Measurements from ENCODE around the gene NSG1. TPM values are rescaled to one million over a fixed set of nuclear protein-coding genes. Genes with fewer than 3 reads are reported as not detected.

Gene NSG1
- total RNA-seq, 4 donors from 2014 or later = 0.13 TPM; not detected in 3

DNA sequence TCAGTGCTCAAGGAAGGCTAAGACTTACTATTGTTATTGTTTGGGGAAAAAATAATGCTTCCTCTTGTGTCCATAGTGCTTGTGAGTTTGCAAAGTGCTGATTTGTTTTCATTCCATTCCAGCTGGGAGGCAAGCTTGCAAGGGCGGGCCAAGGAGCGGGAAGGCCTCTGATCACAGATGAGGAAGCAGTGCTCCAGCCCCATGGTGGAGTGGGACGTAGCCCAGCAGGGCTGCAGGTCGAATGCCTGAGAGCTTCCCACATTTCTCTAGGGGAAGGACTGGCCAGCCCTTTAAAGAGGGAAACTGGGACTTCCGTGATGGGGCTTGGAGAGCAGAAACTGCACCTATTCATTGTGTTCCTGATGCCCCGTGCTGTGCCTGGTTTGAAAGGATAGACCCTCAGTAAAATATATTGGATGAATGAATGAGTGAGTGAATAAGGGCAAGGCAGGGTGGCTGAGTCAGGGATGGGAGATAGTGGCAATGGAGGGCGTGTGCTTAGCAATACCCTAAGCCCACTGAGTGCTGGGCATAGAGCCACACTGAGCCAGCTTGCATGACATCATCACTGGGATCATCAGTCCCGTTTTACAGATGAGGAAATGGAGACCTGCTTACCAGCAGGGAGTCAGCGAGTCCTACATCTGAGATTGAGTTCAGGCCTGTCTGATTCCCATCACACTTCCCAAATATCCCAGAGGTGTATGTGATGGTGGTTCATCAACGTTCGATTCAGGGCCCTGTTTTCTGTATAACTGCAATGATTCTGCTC lies 17.9 kb upstream of the NSG1 start:
- in situ Hi-C loops (cut with MboI; ENCODE audit: low sequenced_read_pairs in 4 of 4) (no loop called here), intact Hi-C loops (cut with DNase I; ENCODE audit: low total_unique reads) (no loop called here)
- Histone ChIP-seq H3K4me3 (no peak overlapping the region), H3K4me1 (no peaks in the 10 kb centered on the region), H3K9me3 (no peaks in the 10 kb centered on the region), H3K27ac (no peak overlapping the region), H3K36me3 (no peaks in the 10 kb centered on the region), H3K27me3 (peaks cover 0 to 3% (median 0%) of the 10 kb centered on the region in 3 donors)
- TF ChIP-seq, protein P1, sequence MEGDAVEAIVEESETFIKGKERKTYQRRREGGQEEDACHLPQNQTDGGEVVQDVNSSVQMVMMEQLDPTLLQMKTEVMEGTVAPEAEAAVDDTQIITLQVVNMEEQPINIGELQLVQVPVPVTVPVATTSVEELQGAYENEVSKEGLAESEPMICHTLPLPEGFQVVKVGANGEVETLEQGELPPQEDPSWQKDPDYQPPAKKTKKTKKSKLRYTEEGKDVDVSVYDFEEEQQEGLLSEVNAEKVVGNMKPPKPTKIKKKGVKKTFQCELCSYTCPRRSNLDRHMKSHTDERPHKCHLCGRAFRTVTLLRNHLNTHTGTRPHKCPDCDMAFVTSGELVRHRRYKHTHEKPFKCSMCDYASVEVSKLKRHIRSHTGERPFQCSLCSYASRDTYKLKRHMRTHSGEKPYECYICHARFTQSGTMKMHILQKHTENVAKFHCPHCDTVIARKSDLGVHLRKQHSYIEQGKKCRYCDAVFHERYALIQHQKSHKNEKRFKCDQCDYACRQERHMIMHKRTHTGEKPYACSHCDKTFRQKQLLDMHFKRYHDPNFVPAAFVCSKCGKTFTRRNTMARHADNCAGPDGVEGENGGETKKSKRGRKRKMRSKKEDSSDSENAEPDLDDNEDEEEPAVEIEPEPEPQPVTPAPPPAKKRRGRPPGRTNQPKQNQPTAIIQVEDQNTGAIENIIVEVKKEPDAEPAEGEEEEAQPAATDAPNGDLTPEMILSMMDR (IDR thresholded peaks at IDR 0.05 in 4 of 5, conservative IDR thresholded peaks at IDR 0.05 in 1 of 5) = no peak
- no peak for TF ChIP-seq POLR2A (IDR thresholded peaks at IDR 0.05)
- no peak for DNase-seq
- ATAC-seq = no peak

DNA sequence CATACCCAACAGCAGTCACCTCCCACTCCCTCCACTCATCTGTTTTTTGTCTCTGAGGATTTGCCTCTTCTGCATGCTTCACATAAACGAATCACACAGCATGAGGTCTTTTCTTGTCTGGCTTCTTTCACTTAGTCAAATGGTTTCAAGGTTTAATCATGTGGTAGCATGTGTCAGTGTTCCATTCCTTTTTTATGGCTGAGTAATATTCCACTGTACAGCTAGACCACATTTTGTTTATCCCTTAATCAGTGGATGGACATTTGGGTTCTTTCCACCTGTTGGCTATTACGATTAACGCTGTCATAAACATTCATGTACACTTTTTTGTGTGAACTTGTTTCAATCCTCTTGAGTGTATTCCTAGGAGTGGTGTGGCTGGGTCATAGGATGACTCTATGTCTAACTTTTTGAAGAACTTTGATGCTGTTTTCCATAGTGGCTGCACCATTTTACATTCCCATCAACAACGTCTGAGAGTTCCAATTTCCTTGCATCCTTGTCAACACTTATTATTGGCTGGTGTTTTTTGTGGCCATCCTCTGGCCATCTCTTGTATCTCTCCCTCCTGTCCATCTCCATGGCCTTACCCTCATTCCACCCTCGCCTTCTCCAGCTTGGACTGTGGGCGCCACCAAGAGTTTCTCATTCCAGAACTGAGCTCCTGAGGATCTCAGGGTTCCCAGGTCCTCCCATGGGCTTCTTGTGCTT lies 12.4 kb upstream of the NSG1 start:
- peaks cover 0 to 8% (median 0%) of the 10 kb centered on the region in 3 donors for H3K27me3 ChIP-seq
- ATAC-seq (no peak), DNase-seq (no peak)
- no peaks in the 10 kb centered on the region for H3K36me3 ChIP-seq
- in situ Hi-C loops (cut with MboI; ENCODE audit: low sequenced_read_pairs in 4 of 4) = no loop called here
- H3K9me3 ChIP-seq = no peaks in the 10 kb centered on the region
- intact Hi-C loops (cut with DNase I; ENCODE audit: low total_unique reads) = no loop called here
- TF ChIP-seq POLR2A (IDR thresholded peaks at IDR 0.05) = no peak
- TF ChIP-seq, protein P1 (IDR thresholded peaks at IDR 0.05 in 4 of 5, conservative IDR thresholded peaks at IDR 0.05 in 1 of 5) = no peak
- no peak overlapping the region for H3K4me3 ChIP-seq
- H3K27ac ChIP-seq = no peak overlapping the region
- H3K4me1 ChIP-seq = no peaks in the 10 kb centered on the region

DNA sequence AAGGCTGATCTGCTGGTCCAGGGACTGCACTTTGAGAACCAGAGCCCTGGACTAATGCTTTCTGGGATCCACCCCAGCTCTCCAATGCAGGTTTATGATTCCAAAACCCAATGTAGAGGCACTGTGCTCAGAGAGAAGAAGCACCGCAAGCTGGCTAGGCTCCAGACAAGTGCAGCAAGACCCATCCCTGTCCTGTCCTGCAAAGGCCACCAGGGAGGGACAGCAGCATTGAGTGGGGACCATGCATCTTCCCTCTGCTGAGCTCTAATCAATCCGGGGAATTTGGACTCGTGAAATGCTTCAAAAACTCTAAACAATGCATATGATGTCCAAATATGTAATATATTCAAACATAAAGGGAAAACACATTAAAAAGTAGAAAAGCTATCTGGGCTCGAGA lies 10.8 kb upstream of the NSG1 start:
- intact Hi-C loops (cut with DNase I; ENCODE audit: low total_unique reads) = no loop called here
- ATAC-seq = no peak
- in situ Hi-C loops (cut with MboI; ENCODE audit: low sequenced_read_pairs in 4 of 4) = no loop called here
- no peaks in the 10 kb centered on the region for H3K9me3 ChIP-seq
- H3K27ac ChIP-seq = no peak overlapping the region
- no peaks in the 10 kb centered on the region for H3K36me3 ChIP-seq
- peaks cover 0 to 8% (median 2%) of the 10 kb centered on the region in 3 donors for H3K27me3 ChIP-seq
- H3K4me3 ChIP-seq = no peak overlapping the region
- DNase-seq = no peak
- H3K4me1 ChIP-seq = no peaks in the 10 kb centered on the region
- TF ChIP-seq, protein P1 (IDR thresholded peaks at IDR 0.05 in 4 of 5, conservative IDR thresholded peaks at IDR 0.05 in 1 of 5) = no peak
- TF ChIP-seq POLR2A (IDR thresholded peaks at IDR 0.05) = no peak

DNA sequence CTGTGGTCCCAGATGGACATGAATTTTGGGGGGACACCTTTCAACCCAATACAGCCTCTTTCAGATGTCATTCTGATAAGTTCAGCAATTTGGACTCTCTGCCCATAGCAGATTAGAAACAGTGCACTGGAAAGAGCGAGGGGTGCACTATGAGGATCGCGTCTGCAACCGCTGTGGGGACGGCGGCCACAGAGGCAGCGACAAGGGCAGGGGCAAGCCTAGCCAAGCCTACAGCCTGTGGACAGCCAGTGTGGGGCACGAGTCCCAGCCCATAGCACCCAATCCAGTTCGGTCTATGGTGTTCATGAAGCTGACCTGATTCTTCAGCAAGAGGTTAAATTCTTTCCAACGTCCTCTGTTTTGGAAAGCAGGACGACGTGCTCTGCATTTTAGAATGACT lies 9.7 kb upstream of the NSG1 start:
- intact Hi-C loops (cut with DNase I; ENCODE audit: low total_unique reads) = no loop called here
- in situ Hi-C loops (cut with MboI; ENCODE audit: low sequenced_read_pairs in 4 of 4) = no loop called here
- TF ChIP-seq, protein P1 (IDR thresholded peaks at IDR 0.05 in 4 of 5, conservative IDR thresholded peaks at IDR 0.05 in 1 of 5) = no peak
- TF ChIP-seq POLR2A (IDR thresholded peaks at IDR 0.05) = no peak
- H3K27me3 ChIP-seq = peaks cover 0 to 8% (median 2%) of the 10 kb centered on the region in 3 donors
- no peak overlapping the region for H3K27ac ChIP-seq
- ATAC-seq (no peak), DNase-seq (no peak)
- no peaks in the 10 kb centered on the region for H3K4me1 ChIP-seq
- H3K4me3 ChIP-seq = no peak overlapping the region
- no peaks in the 10 kb centered on the region for H3K9me3 ChIP-seq
- no peaks in the 10 kb centered on the region for H3K36me3 ChIP-seq

All from gastrocnemius medialis (tissue), 4 donors.